ENCODE measurements around the gene ACO1.

Gene ACO1

GRCh38 chr9:32502464-32502863 is 118.0 kb downstream of the ACO1 start:
- no peak for DNase-seq

DNA sequence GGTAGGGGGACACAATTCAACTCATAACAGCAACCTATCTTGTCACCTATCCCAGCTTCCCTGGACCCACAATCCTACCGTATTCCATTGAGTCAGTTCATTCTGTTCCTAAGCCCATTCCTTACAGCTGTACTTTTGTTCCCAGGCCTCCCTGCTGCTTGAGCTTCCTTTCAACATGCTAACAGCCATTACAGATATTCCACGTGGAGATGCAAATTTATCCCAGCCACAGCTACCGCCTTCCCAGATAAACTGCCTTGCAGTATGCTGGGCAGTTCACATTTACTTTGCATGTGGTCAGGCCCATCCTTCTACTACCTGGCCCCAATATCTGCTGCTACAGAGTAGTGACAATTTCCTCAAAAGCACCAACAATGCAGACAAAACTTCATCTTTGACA is 118.6 kb downstream of the ACO1 start:
- DNase-seq, result no peak

Measured in activated effector memory CD4-positive, alpha-beta T cell treated with Interleukin-2 at 50 U/mL for 16 hours (primary cell).